Endothelial cell (in vitro differentiated cells): ENCODE measurements around the gene LTF. TPM values are rescaled to one million over a fixed set of nuclear protein-coding genes. Genes with fewer than 3 reads are reported as not detected.

Source experiments
- DNase-seq: peaks from one replicate; pipeline ENCODE4 v3.0.0; 2021; ENCODE audit warnings: low spot score
- H3K27ac Mint-ChIP-seq: one replicate; pipeline ENCODE4 v1.8.0; 2021; ENCODE audit warnings: mixed read lengths, inconsistent platforms; ENCODE audit not compliant: unreplicated experiment
- H3K27me3 Mint-ChIP-seq: one replicate; pipeline ENCODE4 v1.8.0; 2021; ENCODE audit warnings: mild to moderate bottlenecking, moderate library complexity, mixed read lengths, inconsistent platforms; ENCODE audit not compliant: unreplicated experiment
- H3K36me3 Mint-ChIP-seq: one replicate; pipeline ENCODE4 v1.8.0; 2021; ENCODE audit warnings: mild to moderate bottlenecking, low read depth, mixed read lengths, inconsistent platforms; ENCODE audit not compliant: unreplicated experiment
- H3K4me1 Mint-ChIP-seq: one replicate; pipeline ENCODE4 v1.8.0; 2021; ENCODE audit warnings: mild to moderate bottlenecking, mixed read lengths, inconsistent platforms; ENCODE audit not compliant: unreplicated experiment
- H3K4me3 Mint-ChIP-seq: one replicate; pipeline ENCODE4 v1.8.0; 2021; ENCODE audit warnings: mild to moderate bottlenecking, mixed read lengths, inconsistent platforms; ENCODE audit not compliant: unreplicated experiment
- H3K9me3 Mint-ChIP-seq: one replicate; pipeline ENCODE4 v1.8.0; 2021; ENCODE audit warnings: mixed read lengths, inconsistent platforms; ENCODE audit not compliant: unreplicated experiment
- CTCF ChIP-seq: fragments of 200-600 bp; sonication (generic); IDR thresholded peaks from one replicate; pipeline ENCODE4 v1.5.0; 2021; ENCODE audit warnings: antibody characterized with exemption; ENCODE audit not compliant: unreplicated experiment
- total RNA-seq: library from RNA; stranded (reverse); fragmentation: NEBNext Ultra II Directional; extraction: Animal tissue kit (Norgen Biotek cat#: 25700); gene quantifications from one replicate; pipeline ENCODE4 v1.2.1, GENCODE V29; 2021; ENCODE audit not compliant: unreplicated experiment

Gene LTF
- total RNA-seq, 1 donor from 2014 or later, result not detected

DNA sequence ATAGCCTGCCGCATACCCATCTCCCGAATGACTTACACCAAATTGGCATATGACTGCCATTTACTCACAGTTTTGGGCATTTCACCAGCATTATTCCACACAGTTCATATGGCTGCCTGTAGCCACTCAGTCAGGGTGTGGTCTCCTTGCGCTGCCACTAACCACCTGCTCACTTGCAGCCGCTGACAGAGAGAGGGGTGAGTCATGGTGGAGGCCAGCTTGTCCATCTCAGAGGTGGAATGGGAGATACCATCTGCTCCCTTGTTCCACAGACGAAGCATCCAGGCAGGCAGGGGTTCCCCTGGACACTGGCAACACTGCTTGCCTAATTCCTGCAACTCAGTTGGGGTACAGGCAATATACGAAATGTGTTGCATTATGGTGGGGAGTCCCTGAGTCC is 42.1 kb downstream of the LTF start:
- Mint-ChIP-seq H3K4me3 (no peak overlapping the region), H3K9me3 (no peaks in the 10 kb centered on the region), H3K36me3 (no peaks in the 10 kb centered on the region), H3K27ac (no peak overlapping the region), H3K4me1 (peaks cover 15% of the 10 kb centered on the region), H3K27me3 (no peaks in the 10 kb centered on the region)
- TF ChIP-seq CTCF, result no peak
- DNase-seq, result no peak

DNA sequence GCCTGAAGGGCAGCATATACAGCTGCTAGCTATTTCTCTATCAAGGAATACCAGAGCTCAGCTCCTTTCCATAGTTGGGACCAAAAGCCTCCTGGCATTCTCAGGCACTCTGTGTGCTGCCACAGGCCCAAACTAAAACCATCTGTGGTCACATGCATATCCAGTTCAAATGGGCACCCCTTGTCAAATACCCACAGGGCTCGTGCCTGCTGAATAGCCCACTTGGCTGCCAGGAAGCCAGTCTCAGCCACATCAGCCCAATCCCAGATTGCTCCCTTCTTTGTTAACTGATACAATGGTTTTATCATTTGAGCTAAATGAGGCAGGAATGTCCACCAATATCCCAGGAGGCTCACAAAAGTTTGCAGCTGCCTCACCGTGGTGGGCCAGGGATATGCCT is 43.8 kb downstream of the LTF start:
- DNase-seq, result no peak
- no peak overlapping the region for H3K4me3 Mint-ChIP-seq
- H3K36me3 Mint-ChIP-seq, result no peaks in the 10 kb centered on the region
- no peak for TF ChIP-seq CTCF
- peaks cover under 1% of the 10 kb centered on the region for H3K4me1 Mint-ChIP-seq
- peaks cover 1% of the 10 kb centered on the region for H3K27me3 Mint-ChIP-seq
- H3K9me3 Mint-ChIP-seq, result no peaks in the 10 kb centered on the region
- H3K27ac Mint-ChIP-seq, result no peak overlapping the region

GRCh38 chr3:46419816-46420215 is 44.9 kb downstream of the LTF start:
- DNase-seq, result no peak
- no peak for TF ChIP-seq CTCF
- Mint-ChIP-seq H3K27ac (no peak overlapping the region), H3K4me3 (no peak overlapping the region), H3K36me3 (no peaks in the 10 kb centered on the region), H3K9me3 (no peaks in the 10 kb centered on the region), H3K4me1 (peaks cover under 1% of the 10 kb centered on the region), H3K27me3 (peaks cover 1% of the 10 kb centered on the region)

GRCh38 chr3:46417841-46418611 is 46.7 kb downstream of the LTF start:
- peaks cover 1% of the 10 kb centered on the region for H3K27me3 Mint-ChIP-seq
- peaks cover 11% of the 10 kb centered on the region for H3K4me1 Mint-ChIP-seq
- DNase-seq, result no peak
- no peak overlapping the region for H3K4me3 Mint-ChIP-seq
- no peak for TF ChIP-seq CTCF
- no peaks in the 10 kb centered on the region for H3K9me3 Mint-ChIP-seq
- no peak overlapping the region for H3K27ac Mint-ChIP-seq
- H3K36me3 Mint-ChIP-seq, result no peaks in the 10 kb centered on the region

DNA sequence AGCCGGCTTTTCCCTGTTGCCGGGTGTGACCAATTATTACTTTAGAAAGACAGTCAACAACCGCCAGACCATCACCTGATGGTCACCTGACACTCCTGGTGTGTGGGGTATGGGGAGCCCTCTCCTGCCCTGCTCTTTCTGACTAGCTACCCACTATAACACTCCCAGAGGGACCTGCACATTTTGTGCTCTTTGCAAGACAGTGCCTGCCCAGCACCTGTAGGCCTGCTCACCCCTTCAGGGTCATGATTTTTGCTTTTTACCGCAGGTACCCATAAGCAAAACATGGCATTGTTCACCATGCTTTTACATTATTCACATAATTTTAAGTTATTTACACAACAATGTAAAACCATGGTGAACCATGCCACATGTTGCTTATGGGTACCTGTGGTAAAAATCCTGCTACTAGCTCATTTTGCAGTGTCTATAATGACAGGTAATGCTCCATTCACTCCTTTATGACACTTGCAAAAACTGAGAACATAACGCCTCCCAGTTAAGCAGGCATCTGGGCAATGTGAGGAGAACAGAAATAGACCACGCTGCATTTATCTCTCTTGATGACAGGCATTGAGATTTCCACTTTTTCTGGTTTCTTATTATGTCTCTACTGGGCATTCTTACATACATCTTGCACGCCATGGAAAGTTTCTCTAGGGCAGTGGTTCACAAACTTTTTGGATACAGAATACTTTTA is 47.7 kb downstream of the LTF start:
- no peak for TF ChIP-seq CTCF
- Mint-ChIP-seq H3K27me3 (peaks cover 1% of the 10 kb centered on the region), H3K36me3 (no peaks in the 10 kb centered on the region), H3K27ac (no peak overlapping the region), H3K9me3 (no peaks in the 10 kb centered on the region), H3K4me1 (peaks cover 20% of the 10 kb centered on the region), H3K4me3 (no peak overlapping the region)
- no peak for DNase-seq
